ENCODE data around the gene ADAP2.

DNA sequence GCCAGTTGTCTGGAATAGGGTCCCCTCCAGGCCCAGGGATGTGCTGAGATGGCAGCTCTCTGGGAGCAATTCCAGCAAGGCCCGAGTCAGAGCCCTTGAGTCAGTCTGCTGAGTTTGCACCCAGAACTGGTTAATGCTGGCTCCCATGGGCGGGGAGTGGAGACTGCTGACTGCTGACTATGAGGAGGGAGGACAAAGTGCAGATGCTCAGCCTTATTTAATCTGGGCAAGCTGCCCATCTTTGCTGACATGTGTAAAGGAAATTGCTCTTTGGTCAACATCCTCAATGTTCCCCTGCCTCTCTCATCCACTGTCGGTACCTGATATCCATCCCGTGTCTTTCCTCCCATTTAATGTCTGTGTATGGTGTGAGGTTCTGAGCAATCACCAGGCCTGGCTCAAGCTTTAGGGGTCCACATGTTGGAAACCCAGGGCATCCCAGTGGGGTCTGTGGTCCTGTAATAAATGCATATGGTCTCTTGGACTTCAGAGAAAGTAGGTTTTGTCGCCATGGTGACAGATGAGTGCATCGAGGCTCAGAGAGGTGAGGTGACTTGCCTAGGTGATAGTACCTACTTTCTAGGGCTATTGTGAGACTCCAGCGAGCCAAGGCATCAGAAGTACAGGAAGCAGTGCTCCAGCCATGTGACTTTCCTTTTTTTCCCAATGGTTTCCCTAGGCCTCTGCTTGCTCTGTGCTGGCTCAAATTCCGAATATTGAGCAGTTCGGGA is 29.1 kb downstream of the ADAP2 start:
- TF ChIP-seq, protein P1, sequence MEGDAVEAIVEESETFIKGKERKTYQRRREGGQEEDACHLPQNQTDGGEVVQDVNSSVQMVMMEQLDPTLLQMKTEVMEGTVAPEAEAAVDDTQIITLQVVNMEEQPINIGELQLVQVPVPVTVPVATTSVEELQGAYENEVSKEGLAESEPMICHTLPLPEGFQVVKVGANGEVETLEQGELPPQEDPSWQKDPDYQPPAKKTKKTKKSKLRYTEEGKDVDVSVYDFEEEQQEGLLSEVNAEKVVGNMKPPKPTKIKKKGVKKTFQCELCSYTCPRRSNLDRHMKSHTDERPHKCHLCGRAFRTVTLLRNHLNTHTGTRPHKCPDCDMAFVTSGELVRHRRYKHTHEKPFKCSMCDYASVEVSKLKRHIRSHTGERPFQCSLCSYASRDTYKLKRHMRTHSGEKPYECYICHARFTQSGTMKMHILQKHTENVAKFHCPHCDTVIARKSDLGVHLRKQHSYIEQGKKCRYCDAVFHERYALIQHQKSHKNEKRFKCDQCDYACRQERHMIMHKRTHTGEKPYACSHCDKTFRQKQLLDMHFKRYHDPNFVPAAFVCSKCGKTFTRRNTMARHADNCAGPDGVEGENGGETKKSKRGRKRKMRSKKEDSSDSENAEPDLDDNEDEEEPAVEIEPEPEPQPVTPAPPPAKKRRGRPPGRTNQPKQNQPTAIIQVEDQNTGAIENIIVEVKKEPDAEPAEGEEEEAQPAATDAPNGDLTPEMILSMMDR (conservative IDR thresholded peaks at IDR 0.05; ENCODE audit: low read depth in 2 of 2) = no peak
- TF ChIP-seq POLR2AphosphoS5 (IDR thresholded peaks at IDR 0.05; ENCODE audit: low read depth) (no peak), EZH2phosphoT487 (IDR thresholded peaks at IDR 0.05; ENCODE audit: unreplicated experiment) (no peak), CREB1 (CRISPR knock-in tag; IDR thresholded peaks at IDR 0.05; ENCODE audit: low read depth) (no peak), JUNB (IDR thresholded peaks at IDR 0.05; ENCODE audit: unreplicated experiment) (no peak), EZH2 (IDR thresholded peaks at IDR 0.05; ENCODE audit: low read depth, unreplicated experiment) (no peak), STAT1 (IDR thresholded peaks at IDR 0.05; ENCODE audit: unreplicated experiment) (no peak), ZNF331 (CRISPR knock-in tag; IDR thresholded peaks at IDR 0.05; ENCODE audit: low read depth) (no peak), ZNF114 (CRISPR knock-in tag; IDR thresholded peaks at IDR 0.05) (no peak)
- TF ChIP-seq, protein P2, sequence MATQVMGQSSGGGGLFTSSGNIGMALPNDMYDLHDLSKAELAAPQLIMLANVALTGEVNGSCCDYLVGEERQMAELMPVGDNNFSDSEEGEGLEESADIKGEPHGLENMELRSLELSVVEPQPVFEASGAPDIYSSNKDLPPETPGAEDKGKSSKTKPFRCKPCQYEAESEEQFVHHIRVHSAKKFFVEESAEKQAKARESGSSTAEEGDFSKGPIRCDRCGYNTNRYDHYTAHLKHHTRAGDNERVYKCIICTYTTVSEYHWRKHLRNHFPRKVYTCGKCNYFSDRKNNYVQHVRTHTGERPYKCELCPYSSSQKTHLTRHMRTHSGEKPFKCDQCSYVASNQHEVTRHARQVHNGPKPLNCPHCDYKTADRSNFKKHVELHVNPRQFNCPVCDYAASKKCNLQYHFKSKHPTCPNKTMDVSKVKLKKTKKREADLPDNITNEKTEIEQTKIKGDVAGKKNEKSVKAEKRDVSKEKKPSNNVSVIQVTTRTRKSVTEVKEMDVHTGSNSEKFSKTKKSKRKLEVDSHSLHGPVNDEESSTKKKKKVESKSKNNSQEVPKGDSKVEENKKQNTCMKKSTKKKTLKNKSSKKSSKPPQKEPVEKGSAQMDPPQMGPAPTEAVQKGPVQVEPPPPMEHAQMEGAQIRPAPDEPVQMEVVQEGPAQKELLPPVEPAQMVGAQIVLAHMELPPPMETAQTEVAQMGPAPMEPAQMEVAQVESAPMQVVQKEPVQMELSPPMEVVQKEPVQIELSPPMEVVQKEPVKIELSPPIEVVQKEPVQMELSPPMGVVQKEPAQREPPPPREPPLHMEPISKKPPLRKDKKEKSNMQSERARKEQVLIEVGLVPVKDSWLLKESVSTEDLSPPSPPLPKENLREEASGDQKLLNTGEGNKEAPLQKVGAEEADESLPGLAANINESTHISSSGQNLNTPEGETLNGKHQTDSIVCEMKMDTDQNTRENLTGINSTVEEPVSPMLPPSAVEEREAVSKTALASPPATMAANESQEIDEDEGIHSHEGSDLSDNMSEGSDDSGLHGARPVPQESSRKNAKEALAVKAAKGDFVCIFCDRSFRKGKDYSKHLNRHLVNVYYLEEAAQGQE (IDR thresholded peaks at IDR 0.05; ENCODE audit: unreplicated experiment) = no peak

Data from GM23338 (cell line).